Kidney (tissue), 14 donors: Measurements from ENCODE around the gene PTK6. TPM values are rescaled to one million over a fixed set of nuclear protein-coding genes. Genes with fewer than 3 reads are reported as not detected.

Experiments used
- DNase-seq, 5 donors: peaks; one replicate each; pipeline ENCODE4 v3.0.0-alpha.2; 2013 to 2020
- FAIRE-seq: peaks from 2 replicates; lab custom pipeline; 2012; peaks lifted over from hg19 to GRCh38; lab: Jason Lieb, UNC
- H3K27ac ChIP-seq, 2 donors: one replicate each; pipeline ENCODE4 v1.7.0; 2013; ENCODE audit warnings: low read depth in 2 of 2, low read length in 2 of 2, inconsistent platforms in 1 of 2
- H3K27me3 ChIP-seq: one replicate; pipeline ENCODE4 v1.7.1; 2013; ENCODE audit warnings: low read length, inconsistent platforms; ENCODE audit not compliant: control insufficient read depth, insufficient read depth
- H3K36me3 ChIP-seq, 3 donors: one replicate each; pipeline versions ENCODE4 v1.7.0 to v1.7.1; 2013; ENCODE audit warnings: low read length in 3 of 3, control low read depth in 1 of 3, inconsistent platforms in 1 of 3; ENCODE audit not compliant: insufficient read depth in 3 of 3, control insufficient read depth in 2 of 3
- H3K4me1 ChIP-seq, 3 donors: one replicate each; pipeline versions ENCODE4 v1.7.0 to v1.7.1; 2013; ENCODE audit warnings: low read length in 3 of 3, inconsistent platforms in 1 of 3, low read depth in 1 of 3; ENCODE audit not compliant: control insufficient read depth in 2 of 3, insufficient read depth in 2 of 3
- H3K4me3 ChIP-seq, 3 donors: one replicate each; pipeline versions ENCODE4 v1.7.0 to v1.8.1; 2013; ENCODE audit warnings: low read length in 3 of 3, control low read depth in 1 of 3, inconsistent platforms in 1 of 3
- H3K9ac ChIP-seq, 3 donors: one replicate each; pipeline versions ENCODE4 v1.7.0 to v1.7.1; 2013; ENCODE audit warnings: low read length in 3 of 3, control low read depth in 1 of 3, inconsistent platforms in 1 of 3
- H3K9me3 ChIP-seq, 3 donors: one replicate each; pipeline versions ENCODE4 v1.7.0 to v1.7.1; 2013; ENCODE audit warnings: low read length in 3 of 3, control low read depth in 1 of 3, inconsistent platforms in 1 of 3; ENCODE audit not compliant: control insufficient read depth in 2 of 3, insufficient read depth in 1 of 3
- intact Hi-C: fragments of 100-400 bp; cut with DNase I; formaldehyde crosslinking; loops from one replicate; pipeline ENCODE4 v1.11.1; 2022
- polyA plus RNA-seq: library from polyadenylated mRNA; stranded (reverse); fragments of 350-450 nt; fragmentation: Illumina TruSeq; extraction: RNeasy Lipid Tissue Mini Kit (QIAGEN cat#74804); gene quantifications from one replicate; pipeline ENCODE4 v1.2.3, GENCODE V29; 2014; ENCODE audit warnings: low read depth, low replicate concordance; ENCODE audit not compliant: insufficient read depth
- total RNA-seq: library from RNA; stranded (reverse); fragmentation: NEBNext Ultra II Directional; extraction: Animal tissue kit (Norgen Biotek cat#: 25700); gene quantifications from one replicate; pipeline ENCODE4 v1.2.1, GENCODE V29; 2021
- TF ChIP-seq, protein P1 (sequence below): IDR thresholded peaks from 3 replicates; pipeline ENCODE4 v1.5.1; 2012; ENCODE audit warnings: mild to moderate bottlenecking, moderate library complexity, borderline replicate concordance; ENCODE audit not compliant: insufficient read depth; ENCODE audit errors: extremely low read depth
- donor health status: control.
- donor health status: control.
- donor health status: control.
- donor health status: control.
- donor health status: control.
- donor health status: DM: yes; HTN: yes; CAD: no.
- donor health status: Normal renal cell carcinoma (clear cell type).

The PTK6 gene
- total and polyA plus RNA-seq, 2 donors from 2014 or later = 0.26 to 1.1 TPM

DNA sequence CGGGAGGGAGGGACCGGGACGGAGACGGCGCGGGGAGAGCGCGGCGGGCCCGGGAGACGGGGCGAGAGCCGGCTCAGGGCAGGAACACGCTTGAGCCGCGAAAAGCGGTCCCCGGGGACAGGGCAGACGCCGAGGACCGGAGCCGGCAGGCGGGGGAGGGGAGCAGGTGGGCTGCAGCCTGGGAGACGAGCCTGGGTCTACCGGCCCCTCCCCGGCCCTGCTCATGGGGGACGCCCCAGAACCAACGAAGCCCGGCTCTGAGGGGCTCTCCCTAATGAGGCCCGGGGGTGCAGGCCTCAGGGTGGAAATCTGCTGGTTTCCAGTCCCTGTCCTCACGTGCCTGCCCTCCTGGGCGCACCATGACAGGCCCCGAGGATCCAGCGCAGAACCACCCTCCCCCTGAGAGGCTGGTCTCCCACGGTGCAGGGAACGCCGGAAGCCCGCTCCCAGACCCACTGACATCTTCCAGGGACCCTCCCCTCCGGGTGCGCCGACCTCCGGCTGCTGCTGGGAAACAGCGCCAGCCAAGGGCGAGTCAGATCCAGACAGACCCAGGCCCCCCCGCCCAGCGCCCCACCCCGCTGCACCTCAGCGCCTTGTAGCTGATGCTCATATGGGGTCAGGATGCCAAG is 37.7 kb downstream of the PTK6 start:
- Histone ChIP-seq H3K27ac (no peak overlapping the region), H3K9ac (no peak overlapping the region), H3K27me3 (peaks cover 2% of the 10 kb centered on the region), H3K36me3 (no peaks in the 10 kb centered on the region), H3K4me1 (peaks cover 0 to 2% (median 0%) of the 10 kb centered on the region in 3 donors), H3K4me3 (no peak overlapping the region), H3K9me3 (peaks cover 0 to under 1% (median 0%) of the 10 kb centered on the region in 3 donors)
- intact Hi-C loops = no loop called here
- FAIRE-seq = no peak
- DNase-seq = peak in 3 of 5 donors; percentile 22 to 79 (median 78)
- TF ChIP-seq, protein P1, sequence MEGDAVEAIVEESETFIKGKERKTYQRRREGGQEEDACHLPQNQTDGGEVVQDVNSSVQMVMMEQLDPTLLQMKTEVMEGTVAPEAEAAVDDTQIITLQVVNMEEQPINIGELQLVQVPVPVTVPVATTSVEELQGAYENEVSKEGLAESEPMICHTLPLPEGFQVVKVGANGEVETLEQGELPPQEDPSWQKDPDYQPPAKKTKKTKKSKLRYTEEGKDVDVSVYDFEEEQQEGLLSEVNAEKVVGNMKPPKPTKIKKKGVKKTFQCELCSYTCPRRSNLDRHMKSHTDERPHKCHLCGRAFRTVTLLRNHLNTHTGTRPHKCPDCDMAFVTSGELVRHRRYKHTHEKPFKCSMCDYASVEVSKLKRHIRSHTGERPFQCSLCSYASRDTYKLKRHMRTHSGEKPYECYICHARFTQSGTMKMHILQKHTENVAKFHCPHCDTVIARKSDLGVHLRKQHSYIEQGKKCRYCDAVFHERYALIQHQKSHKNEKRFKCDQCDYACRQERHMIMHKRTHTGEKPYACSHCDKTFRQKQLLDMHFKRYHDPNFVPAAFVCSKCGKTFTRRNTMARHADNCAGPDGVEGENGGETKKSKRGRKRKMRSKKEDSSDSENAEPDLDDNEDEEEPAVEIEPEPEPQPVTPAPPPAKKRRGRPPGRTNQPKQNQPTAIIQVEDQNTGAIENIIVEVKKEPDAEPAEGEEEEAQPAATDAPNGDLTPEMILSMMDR = no peak

DNA sequence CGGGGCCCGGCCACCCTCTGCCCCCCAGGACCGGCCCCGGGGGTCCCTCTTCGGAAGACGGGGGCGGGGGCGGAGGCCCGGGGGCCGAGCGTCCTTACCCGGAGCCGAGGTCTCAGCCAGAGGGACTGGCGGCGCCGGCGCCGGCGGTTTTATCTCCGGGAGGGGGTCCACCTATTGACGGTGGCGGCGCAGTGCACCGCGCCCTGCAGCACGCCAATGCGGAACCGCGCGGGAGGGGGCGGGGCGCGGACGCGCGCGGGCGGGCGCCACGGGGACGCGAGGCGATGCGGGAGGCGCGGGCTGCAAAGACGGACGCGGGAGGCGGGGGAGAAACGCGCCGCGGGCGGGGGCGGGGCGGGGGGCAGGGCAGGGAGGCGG is 38.2 kb downstream of the PTK6 start, which contains the start of gene EEF1A2:
Gene EEF1A2, minus strand, starts transcription at position 124 of the 378 bp plus-strand sequence. CDS start 1,320 bp downstream, outside the sequence.
- H3K4me1 ChIP-seq = peaks cover 0 to 2% (median 0%) of the 10 kb centered on the region in 3 donors
- H3K9me3 ChIP-seq = no peaks in the 10 kb centered on the region
- no peak for FAIRE-seq
- peaks cover 2% of the 10 kb centered on the region for H3K27me3 ChIP-seq
- intact Hi-C loops = no loop called here
- TF ChIP-seq, protein P1 = no peak
- H3K27ac ChIP-seq = no peak within 1 kb of the TSS
- no peaks in the 10 kb centered on the region for H3K36me3 ChIP-seq
- H3K4me3 ChIP-seq = no peak within 1 kb of the TSS
- H3K9ac ChIP-seq = no peak within 1 kb of the TSS
- peak in 2 of 5 donors; percentile 70 to 80 for DNase-seq

DNA sequence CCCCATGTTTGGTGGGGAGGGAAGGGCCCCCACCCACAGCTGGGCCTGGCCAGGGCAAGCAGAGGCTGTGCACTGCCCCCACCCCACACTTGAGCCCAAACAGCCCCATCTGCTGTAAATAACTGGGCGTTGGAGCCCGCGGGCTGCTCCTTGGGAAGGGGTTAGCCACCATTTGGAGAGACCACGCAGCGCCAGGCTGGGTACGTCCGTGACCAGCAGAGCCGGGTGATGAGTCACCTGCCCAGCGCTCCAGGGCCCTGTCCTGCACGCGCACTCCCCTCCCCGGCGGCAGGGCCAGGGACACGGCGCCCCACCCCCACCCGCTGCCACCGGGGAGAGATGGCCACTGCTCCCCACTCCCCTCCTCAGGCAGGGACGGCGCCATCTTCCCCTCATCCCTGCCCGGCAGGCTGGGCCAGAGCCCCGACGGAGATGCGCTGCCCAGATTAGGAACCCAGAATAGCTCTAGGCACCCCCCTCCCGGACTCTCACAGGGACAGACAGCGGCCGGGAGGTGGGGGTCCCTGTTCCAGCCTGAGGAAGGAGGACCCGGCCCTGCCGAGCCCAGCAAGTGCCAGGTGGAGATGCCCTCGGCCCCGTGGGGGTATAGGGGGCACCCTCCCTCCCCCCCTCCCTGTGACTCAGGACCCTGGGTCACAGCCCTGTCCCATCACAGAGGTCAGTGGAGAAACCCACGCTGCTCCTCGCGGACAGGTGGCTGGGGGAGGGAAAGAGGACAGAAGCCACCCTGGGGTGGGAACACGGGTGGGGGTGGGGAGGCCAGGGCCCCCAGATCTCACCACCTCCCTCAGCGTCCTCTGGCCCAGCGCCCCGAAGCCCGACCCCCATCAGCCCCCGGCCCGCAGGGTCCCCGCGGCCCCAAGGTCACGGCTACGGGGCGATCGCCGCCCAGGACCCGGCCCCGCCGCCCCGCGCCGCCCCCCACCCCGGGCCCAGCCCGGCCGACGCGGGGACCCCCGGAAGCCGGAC is 38.9 kb downstream of the PTK6 start:
- Histone ChIP-seq H3K27me3 (peaks cover 2% of the 10 kb centered on the region), H3K4me1 (peaks cover 0 to 2% (median 0%) of the 10 kb centered on the region in 3 donors), H3K9ac (no peak overlapping the region), H3K9me3 (no peaks in the 10 kb centered on the region), H3K4me3 (no peak overlapping the region), H3K27ac (no peak overlapping the region), H3K36me3 (no peaks in the 10 kb centered on the region)
- DNase-seq (peak in 3 of 5 donors; percentile 16 to 87 (median 68)), FAIRE-seq (no peak)
- TF ChIP-seq, protein P1 = no peak
- intact Hi-C loops = no loop called here
